GM12891 (cell line): ENCODE data around the gene GNAQ.

Source experiments
- DNase-seq: peaks from one replicate; pipeline ENCODE4 v3.0.0; 2011; ENCODE audit warnings: low spot score; ENCODE audit not compliant: insufficient read length
- FAIRE-seq: peaks from 2 replicates; lab custom pipeline; 2011; peaks lifted over from hg19 to GRCh38; lab: Jason Lieb, UNC
- PAX5 ChIP-seq: IDR thresholded peaks from 2 replicates; pipeline ENCODE4 v1.6.1; 2011; ENCODE audit warnings: low read length, moderate library complexity, mild to moderate bottlenecking; ENCODE audit not compliant: insufficient read depth, severe bottlenecking
- POLR2A ChIP-seq: IDR thresholded peaks from 2 replicates; pipeline ENCODE4 v1.6.1; 2011; ENCODE audit warnings: low read depth, low read length, control low read depth
- POLR2AphosphoS5 ChIP-seq: IDR thresholded peaks from 2 replicates; pipeline ENCODE4 v1.6.1; 2011; ENCODE audit warnings: low read depth, low read length, control low read depth
- POU2F2 ChIP-seq: IDR thresholded peaks from 2 replicates; pipeline ENCODE4 v1.6.1; 2011; ENCODE audit warnings: low read depth, mild to moderate bottlenecking, control low read depth, low read length, moderate library complexity
- SPI1 ChIP-seq: IDR thresholded peaks from 2 replicates; pipeline ENCODE4 v1.6.1; 2011; ENCODE audit warnings: low read depth, low read length, control low read depth
- TAF1 ChIP-seq: IDR thresholded peaks from 2 replicates; pipeline ENCODE4 v1.6.1; 2011; ENCODE audit warnings: low read depth, low read length, control low read depth

GNAQ gene

DNA sequence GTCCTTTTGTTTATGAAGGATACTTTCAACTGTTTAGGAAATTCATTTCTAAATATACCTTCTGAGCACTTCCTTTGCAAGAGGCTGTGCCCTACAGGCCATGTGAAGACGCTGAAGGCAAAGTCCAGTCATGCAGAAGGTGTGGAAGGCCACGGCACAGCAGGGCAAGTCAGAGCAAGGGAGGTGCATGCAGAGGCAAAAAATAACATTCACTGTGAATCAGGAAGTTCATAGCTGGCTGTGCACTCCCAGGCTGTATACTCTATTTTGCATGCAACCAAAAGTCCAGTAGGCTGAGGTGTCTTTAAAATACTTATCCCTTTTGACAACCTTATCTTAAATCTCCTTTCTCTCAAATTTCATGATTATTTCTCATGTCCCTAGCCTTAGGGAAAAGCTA, 50.3 kb downstream of the GNAQ start:
- DNase-seq (no peak), FAIRE-seq (no peak)
- TF ChIP-seq POU2F2: no peak
- no peak for TF ChIP-seq PAX5
- no peak for TF ChIP-seq POLR2A
- no peak for TF ChIP-seq POLR2AphosphoS5
- TF ChIP-seq SPI1: no peak
- TF ChIP-seq TAF1: no peak

GRCh38 chr9:77980622-77981021, 51.0 kb downstream of the GNAQ start:
- no peak for TF ChIP-seq SPI1
- TF ChIP-seq POLR2A: no peak
- TF ChIP-seq TAF1: no peak
- no peak for TF ChIP-seq PAX5
- no peak for TF ChIP-seq POLR2AphosphoS5
- TF ChIP-seq POU2F2: no peak
- DNase-seq (no peak), FAIRE-seq (no peak)

DNA sequence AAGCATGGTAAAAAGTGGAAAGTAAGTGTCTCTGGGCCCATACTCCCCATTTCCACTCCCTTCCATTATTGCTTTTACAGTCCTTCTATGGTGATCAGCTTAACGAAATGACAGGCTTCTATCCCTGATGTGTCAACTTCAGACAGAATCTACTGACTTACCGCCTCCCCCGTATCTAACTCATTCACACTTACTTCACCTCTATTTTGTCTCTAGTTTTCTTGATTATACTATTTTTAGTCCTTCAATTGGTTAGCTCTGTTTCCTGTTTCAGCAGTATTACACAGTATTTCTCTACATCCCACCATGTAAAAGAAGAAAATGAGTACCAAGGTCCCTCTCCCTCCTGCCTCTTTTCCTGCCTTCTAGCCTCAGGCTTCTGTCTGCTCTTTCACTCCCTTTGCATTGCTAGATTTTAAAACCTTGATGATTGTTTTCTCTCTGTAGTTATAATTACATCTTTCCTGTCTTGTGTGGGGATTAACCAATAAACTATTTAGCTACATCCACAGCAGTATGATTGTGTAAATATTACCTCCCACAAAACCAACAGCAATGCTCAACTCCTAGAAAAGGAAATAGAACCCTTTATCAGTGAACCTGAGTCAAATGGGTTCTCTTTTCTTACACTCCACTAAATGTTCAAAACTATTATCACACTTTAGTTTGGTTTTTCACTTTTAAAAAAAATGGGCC, 53.4 kb downstream of the GNAQ start:
- DNase-seq: no peak
- TF ChIP-seq PAX5 (no peak), POLR2A (no peak), POLR2AphosphoS5 (no peak), POU2F2 (no peak), TAF1 (no peak), SPI1 (no peak)
- FAIRE-seq: no peak

- DNase-seq (no peak), FAIRE-seq (no peak)
- TF ChIP-seq POU2F2 (no peak), TAF1 (no peak)
Measured at GRCh38 chr9:77977210-77977611, 54.4 kb downstream of the GNAQ start.

DNA sequence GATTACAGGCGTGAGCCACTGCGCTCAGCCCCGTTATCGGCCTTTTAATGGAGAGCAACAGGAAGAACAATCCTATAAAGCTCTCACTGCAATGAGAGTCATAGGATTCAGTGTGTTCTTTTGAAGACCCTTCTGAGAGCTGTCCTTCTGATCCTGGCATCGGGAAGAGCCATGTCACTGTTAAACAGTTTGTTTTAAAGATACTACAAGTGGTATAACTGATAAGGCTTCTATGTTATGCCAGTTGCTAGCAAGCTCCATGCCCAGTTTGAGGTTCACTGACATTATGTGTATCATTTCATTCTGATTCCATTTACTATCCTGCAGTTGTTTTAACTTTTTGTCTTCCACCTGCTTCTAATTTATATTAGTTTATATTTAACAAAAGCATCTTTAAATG, 55.8 kb downstream of the GNAQ start:
- no peak for DNase-seq
- FAIRE-seq: no peak
- TF ChIP-seq POLR2A (no peak), TAF1 (no peak), PAX5 (no peak), POLR2AphosphoS5 (no peak), POU2F2 (no peak), SPI1 (no peak)

- no peak for DNase-seq
- TF ChIP-seq TAF1: no peak
- TF ChIP-seq POLR2AphosphoS5: no peak
- TF ChIP-seq PAX5: no peak
- TF ChIP-seq POLR2A: no peak
- TF ChIP-seq POU2F2: no peak
- no peak for TF ChIP-seq SPI1
- no peak for FAIRE-seq
Measured at GRCh38 chr9:77975036-77975435, 56.6 kb downstream of the GNAQ start.

DNA sequence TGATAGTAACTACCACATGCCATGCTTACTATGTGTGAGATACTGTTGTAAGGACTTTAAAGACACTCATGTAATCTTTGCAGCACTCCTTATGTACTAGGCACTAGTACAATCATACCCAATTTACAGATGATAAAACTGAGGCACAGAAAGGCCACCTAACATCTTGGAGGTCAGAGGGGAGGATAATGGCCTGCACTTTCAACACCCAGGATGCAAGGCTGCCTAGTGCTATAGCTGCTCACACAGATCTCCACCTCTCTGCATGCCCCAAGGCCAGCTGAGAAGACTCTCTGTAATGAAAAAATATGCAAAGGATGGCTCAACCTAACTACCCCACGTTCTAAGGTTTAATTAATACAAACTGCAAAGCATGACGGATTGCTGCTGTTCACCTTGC, 57.2 kb downstream of the GNAQ start:
- FAIRE-seq: no peak
- no peak for DNase-seq
- TF ChIP-seq POLR2A (no peak), POU2F2 (no peak), PAX5 (no peak), POLR2AphosphoS5 (no peak), SPI1 (no peak), TAF1 (no peak)

GRCh38 chr9:77969083-77969482, 62.5 kb downstream of the GNAQ start:
- TF ChIP-seq POLR2A (no peak), POLR2AphosphoS5 (no peak), POU2F2 (no peak), PAX5 (no peak), TAF1 (no peak), SPI1 (no peak)

DNA sequence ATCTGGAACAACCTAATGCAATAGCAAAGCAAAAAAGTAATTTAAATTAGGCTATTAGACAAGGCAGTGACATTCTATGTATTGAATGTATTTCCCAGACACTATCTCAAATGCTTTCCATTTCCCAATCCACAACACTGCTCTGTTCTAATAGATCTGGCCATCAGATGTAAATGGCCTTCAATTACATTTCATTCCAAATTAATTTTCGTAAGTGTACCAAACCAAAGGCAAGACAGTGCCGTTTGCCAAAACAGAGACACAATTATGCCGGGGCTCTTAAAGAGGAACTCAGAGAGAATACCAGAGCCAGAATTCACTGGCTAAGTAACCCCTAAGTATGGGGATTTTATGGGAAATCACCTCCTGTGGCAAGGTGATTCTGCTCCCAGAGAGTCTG, 63.1 kb downstream of the GNAQ start:
- TF ChIP-seq POU2F2: no peak
- no peak for TF ChIP-seq SPI1
- TF ChIP-seq POLR2A: no peak
- no peak for TF ChIP-seq POLR2AphosphoS5
- no peak for TF ChIP-seq PAX5
- no peak for TF ChIP-seq TAF1
- FAIRE-seq (no peak), DNase-seq (no peak)

More at GRCh38 chr9:77969083-77969482, 62.5 kb downstream of the GNAQ start:
- FAIRE-seq (no peak), DNase-seq (no peak)

- DNase-seq (no peak), FAIRE-seq (no peak)
- no peak for TF ChIP-seq SPI1
- no peak for TF ChIP-seq POLR2AphosphoS5
- no peak for TF ChIP-seq TAF1
- TF ChIP-seq POLR2A: no peak
- TF ChIP-seq PAX5: no peak
- TF ChIP-seq POU2F2: no peak
Measured at GRCh38 chr9:77966718-77967117, 64.9 kb downstream of the GNAQ start.
